Middle frontal gyrus (tissue), 1 donor: ENCODE results near the gene NAB1.

Experiments
- DNase-seq: peaks from one replicate; pipeline ENCODE4 v3.0.0-alpha.2; 2015; ENCODE audit warnings: low spot score; ENCODE audit errors: extremely low spot score

NAB1 gene

GRCh38 chr2:190636361-190636760 is 12.5 kb upstream of the NAB1 start:
- no peak for DNase-seq

DNA sequence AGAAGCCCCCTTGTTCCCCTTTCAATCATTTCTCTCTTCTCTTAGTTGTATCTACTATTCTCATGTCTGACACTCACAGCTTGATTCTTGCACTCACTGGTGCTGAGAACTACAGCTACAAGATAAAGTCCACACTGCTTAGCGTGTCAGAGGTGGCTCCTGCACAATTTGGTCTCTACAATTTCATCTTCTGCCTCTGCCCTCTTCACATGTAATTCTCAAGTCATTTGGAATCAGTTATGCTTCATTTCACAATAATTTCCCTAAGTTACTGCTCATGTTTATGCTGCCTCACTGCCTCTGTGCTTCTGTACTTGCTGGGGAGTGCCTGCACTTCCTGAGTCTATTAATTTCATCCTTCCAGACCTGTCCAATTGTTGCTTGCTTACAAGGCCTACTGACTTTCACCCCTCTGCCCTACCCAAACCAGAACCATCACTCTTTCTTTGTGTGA is 11.6 kb upstream of the NAB1 start:
- DNase-seq, result no peak

- no peak for DNase-seq
Observed at GRCh38 chr2:190637903-190638618, 10.8 kb upstream of the NAB1 start.

DNA sequence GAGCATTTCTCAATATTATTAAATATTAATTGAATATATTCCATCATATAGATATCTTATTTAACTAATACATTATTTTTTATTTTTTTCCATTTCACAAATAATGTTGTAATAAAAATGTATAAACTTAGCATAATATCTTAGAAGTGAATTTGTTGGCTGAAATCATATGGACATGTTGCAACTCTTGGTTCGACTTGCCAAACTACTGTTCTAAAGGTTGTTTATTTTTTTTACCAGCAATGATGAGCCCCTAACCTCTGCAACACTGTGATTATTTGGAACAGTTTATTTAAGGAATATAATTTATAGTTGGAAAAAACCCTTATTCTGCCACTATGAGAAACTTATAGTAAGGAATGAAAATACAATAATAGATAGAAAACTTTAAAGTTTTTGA is 8.8 kb upstream of the NAB1 start:
- DNase-seq, result no peak

- no peak for DNase-seq
Observed at GRCh38 chr2:190641469-190641868, 7.4 kb upstream of the NAB1 start.

- no peak for DNase-seq
Observed at GRCh38 chr2:190646780-190647522, 1.9 kb upstream of the NAB1 start.

DNA sequence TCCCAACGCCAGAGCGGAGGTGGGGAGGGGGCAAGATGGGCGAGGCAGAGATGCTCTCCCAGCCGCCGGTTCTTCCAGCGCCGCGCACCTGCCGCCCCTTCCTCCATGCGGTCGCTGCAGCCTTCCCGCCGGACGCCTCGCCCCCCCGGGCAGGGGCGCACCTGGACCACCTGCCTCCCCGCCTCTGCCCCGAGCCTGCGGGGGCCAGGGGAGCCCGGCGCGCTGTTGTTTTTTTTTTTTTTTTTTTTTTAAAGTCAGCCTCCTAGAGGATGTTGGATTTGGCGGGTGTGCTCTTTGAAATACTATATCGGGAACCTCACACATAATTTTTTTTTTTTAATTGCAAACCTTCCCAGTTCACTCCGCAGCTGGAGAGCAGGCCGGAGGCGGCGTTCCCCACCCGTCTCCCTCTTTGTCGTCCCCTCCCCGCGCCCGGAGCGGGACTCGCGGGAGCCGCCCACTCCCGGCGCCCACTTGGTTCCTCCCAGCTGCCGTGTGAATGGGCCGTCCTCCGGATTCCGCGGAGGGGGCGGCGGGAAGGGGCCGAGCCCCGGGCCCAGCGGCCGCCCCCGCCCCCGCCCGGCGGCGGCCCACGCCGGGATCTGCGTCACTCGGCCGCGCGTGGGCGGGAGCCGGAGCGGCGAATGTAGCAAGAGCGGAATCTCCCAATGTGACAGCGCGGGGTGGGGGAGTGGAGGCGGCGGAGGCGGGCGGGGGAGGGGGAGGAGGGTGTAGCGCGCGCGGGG is 421 bp upstream of the NAB1 start:
- DNase-seq, result peak; percentile 80

DNA sequence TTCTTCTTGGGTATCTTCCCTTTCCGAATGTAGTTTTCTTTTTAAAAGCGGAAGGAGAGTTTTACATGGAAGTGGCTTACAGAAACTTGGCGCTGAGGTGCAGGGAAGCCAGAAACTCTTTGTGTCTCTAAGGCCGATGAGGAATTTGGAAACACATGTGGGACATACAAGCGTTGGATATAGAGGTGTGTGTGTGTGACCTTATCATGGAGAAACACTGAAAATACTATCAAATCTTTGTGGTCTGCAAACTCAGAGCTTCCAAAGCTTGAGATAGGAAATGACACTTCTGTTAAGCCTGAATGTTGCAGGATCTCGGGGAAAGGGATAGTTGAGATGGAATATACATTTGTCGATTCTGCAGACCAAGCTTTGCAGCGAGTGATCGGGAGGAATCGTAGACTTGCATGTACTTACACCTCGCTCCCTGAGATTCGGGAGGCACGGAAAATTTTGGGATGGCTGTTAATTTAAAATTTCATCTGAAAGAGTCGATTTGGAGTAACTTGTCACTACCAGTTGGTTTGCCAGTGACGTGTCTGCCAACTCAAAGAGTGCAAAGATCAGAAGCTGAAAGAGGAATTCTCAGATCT is 1.0 kb downstream of the NAB1 start:
- no peak for DNase-seq

GRCh38 chr2:190651413-190651812 is 2.5 kb downstream of the NAB1 start:
- DNase-seq, result no peak

DNA sequence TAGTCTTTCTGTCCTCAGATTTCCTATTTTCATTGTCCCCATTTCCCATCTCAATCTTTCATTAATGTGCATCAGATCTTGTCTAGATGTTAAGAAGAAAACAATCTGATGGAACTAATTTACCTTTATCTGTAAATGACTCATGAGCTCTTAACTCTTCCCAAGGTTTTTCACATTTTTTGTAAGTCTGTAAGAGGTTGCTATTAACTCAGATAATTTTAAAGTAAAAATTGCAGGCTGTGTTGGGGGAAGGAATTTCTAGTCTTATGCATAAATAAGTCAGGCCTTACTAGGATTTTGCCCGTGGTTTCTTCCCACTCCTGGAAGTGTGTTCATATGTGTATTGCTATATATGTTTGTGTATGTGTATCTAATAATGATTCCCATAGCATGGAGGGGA is 4.3 kb downstream of the NAB1 start:
- no peak for DNase-seq

- no peak for DNase-seq
Observed at GRCh38 chr2:190653931-190654330, 5.0 kb downstream of the NAB1 start.

- DNase-seq, result no peak
Observed at GRCh38 chr2:190655113-190655512, 6.2 kb downstream of the NAB1 start.

DNA sequence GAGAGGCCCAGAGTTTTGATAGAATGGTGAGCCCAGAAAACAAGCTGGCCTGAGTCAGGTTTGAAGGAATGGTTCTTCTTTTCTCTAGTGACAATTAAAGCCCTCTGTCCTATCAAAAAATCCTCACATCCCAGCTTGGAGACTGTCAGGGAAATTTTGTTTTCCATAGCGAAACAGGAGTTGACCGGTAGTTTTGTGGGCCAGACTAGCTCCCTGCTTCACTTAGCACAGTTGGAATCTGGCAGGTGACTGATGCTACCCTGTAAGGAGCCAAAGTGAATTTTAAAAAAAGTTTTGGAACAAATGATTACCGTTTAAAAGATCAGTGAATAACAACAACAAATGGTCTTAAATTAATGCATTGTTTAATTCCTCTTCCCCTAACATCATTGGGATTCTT is 6.7 kb downstream of the NAB1 start:
- no peak for DNase-seq

- no peak for DNase-seq
Observed at GRCh38 chr2:190656301-190656700, 7.4 kb downstream of the NAB1 start.

- DNase-seq, result no peak
Observed at GRCh38 chr2:190657474-190658255, 8.8 kb downstream of the NAB1 start.

- no peak for DNase-seq
Observed at GRCh38 chr2:190659553-190659952, 10.7 kb downstream of the NAB1 start.

- DNase-seq, result no peak
Observed at GRCh38 chr2:190662754-190663153, 13.9 kb downstream of the NAB1 start.

DNA sequence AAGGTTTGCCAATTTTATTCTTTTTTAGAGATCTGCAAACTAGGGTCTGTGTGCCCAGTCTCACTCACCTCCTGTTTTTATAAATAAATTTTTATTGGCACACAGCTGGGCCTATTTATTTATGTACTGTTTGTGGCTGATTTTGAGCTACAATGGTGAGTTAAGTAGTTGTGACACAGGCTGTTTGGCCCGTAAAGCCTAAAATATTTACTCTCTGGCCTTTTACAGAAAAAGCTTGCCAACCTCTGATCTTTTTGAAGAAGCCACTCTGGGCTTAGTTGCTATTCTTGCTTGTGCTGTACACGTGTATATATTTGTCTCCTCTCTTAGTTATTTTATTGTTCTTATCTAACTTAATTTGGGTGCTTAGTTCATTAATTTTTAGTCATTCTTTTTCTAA is 14.5 kb downstream of the NAB1 start:
- DNase-seq, result no peak

DNA sequence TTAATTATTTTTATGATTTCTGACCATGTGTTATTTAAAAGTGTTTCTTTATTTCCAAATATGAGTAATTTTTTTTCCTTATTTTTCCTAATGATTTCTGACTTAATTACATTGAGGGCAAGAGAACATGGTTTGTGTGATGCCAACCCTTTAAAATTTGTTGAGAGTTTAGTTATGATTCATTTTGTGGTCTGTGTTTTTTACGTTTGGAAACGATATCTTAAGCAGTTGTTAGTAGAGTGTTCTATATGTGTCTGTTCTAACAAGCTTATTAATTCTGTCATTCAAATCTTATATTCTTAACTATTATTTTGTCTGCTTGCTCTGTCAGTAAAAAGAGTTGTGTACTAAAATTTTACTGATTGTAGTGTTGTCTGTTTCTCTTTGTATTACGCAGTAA is 15.0 kb downstream of the NAB1 start:
- DNase-seq, result no peak

GRCh38 chr2:190664240-190664639 is 15.4 kb downstream of the NAB1 start:
- no peak for DNase-seq

DNA sequence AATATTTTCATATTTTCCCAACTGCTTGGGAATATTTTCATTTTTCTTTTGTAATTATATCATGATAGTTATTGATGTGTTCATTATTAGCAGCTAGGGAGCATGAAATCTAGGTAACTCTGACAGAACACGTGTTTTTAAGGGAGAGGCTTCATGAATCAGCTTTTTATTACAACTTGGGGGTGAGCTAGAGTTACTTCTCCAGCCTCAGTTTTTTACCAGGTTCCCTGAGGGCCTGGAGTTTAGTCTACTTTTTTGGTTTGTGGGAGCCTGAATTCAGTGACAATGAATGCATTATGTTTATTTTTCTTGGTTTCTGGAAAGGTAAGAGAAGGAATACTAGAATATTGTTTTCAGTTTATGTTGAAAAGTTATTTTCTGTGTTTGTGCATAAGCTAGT is 18.0 kb downstream of the NAB1 start:
- DNase-seq, result no peak
